Skeletal muscle satellite cell (primary cell): ENCODE results near the gene TPCN2.

Experiments
- H3K27me3 ChIP-seq: 2 replicates; pipeline ENCODE4 v1.7.0; 2013; ENCODE audit warnings: low read length; ENCODE audit not compliant: control insufficient read depth, insufficient read depth
- H3K36me3 ChIP-seq: 2 replicates; pipeline ENCODE4 v1.7.0; 2013; ENCODE audit warnings: mild to moderate bottlenecking, control low read depth, low read length; ENCODE audit not compliant: insufficient read depth
- H3K4me1 ChIP-seq: 2 replicates; pipeline ENCODE4 v1.7.0; 2013; ENCODE audit warnings: low read length; ENCODE audit not compliant: control insufficient read depth, insufficient read depth
- H3K4me2 ChIP-seq: 2 replicates; pipeline ENCODE4 v1.7.0; 2013; ENCODE audit warnings: mild to moderate bottlenecking, low read length
- H3K4me3 ChIP-seq: 2 replicates; pipeline ENCODE4 v1.7.0; 2013; ENCODE audit warnings: low read length
- H3K9ac ChIP-seq: 2 replicates; pipeline ENCODE4 v1.7.0; 2013; ENCODE audit warnings: mild to moderate bottlenecking, low read depth, low read length, moderate library complexity
- H3K9me3 ChIP-seq: replicated peaks from 2 replicates; pipeline ENCODE4 v1.7.0; 2013; ENCODE audit warnings: mild to moderate bottlenecking, control low read depth, low read length

The TPCN2 gene

DNA sequence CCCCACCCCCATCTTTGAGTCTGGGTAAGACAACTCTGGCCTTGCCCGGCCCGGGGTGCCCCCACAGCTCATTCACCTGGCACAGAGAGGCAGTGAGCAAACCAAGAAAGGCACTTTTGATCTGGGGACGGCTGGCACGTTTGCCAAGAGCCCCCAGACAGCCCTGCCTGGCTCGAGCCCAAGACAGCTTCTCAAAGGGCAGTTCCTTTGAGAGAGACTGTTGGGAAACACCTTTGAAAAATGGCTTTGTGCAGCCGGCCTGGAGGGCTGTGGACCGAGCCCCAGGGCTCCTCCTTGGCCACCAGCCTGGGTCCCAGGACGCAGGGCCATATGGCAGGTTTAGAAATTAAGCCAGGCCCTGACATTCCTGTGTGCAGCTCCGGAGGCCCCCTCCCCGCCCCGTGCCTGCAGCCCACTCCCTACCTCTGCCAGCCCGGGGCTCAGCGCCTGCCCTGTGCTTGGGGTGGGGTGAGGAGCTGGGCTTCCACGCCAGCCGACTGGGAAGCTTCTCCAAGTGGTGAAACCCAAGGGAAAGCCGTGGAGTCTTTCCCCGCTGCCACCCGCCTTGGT lies 56.8 kb downstream of the TPCN2 start:
- Histone ChIP-seq H3K36me3 (no peaks in the 10 kb centered on the region), H3K4me1 (no peaks in the 10 kb centered on the region), H3K9ac (no peak overlapping the region), H3K4me3 (no peak overlapping the region), H3K4me2 (no peak overlapping the region), H3K9me3 (no peaks in the 10 kb centered on the region), H3K27me3 (no peaks in the 10 kb centered on the region)

DNA sequence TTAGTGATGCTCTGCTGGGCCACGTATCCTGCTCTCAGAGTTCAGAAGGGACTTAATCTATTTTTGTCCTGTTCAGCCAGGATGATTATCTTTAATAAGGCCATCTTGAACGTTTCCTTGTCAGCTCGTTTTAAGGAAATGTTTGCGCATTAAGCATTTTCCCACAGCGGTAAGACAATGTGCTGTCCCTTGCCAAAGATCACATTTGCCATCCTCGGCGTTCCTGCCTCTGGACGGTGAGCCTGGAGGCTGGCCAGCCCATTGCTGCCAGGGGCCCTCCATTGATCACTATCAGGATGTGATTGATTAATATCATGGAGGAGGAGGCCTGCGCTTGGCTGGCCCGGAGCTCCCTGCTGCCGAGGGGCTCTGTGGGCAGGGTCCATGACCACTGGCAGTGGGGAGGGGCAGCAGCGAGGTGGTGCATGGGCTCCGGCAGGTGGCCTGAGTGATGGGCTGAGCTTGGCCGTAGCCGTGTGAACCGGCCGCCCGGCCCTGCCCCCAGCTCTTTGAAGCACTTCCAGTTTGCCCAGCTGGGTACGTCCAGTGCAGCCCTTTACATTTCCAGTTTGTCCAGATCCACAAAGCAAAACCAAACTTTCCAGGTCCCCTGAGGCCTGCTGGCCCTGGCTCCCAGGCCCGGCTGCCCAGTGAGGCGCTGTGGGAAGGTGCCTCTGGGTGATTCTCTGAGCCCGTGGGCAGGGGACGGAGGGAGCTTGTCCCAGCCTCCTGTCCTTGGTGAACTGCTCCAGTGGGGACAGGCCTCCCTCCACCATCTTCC lies 57.5 kb downstream of the TPCN2 start:
- Histone ChIP-seq H3K4me3 (no peak overlapping the region), H3K4me2 (no peak overlapping the region), H3K4me1 (no peaks in the 10 kb centered on the region), H3K9ac (no peak overlapping the region), H3K9me3 (no peaks in the 10 kb centered on the region), H3K36me3 (no peaks in the 10 kb centered on the region), H3K27me3 (no peaks in the 10 kb centered on the region)

DNA sequence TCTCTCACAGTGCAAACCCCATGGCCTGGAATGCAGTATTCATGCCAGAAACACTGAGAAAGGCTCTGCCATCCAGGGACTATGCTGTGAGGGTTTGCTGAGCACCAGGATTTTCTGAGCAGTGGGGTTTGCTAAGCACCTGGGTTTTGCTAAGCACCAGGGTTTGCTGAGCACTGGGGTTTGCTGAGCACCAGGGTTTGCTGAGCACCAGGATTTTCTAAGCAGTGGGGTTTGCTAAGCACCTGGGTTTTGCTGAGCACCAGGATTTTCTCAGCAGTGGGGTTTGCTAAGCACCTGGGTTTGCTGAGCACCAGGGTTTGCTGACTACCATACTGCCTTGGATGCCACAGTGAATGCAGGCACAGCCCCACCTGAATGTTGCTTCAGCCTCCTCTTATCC lies 58.7 kb downstream of the TPCN2 start:
- Histone ChIP-seq H3K9ac (no peak overlapping the region), H3K4me1 (no peaks in the 10 kb centered on the region), H3K36me3 (no peaks in the 10 kb centered on the region), H3K4me2 (no peak overlapping the region), H3K9me3 (no peaks in the 10 kb centered on the region), H3K4me3 (no peak overlapping the region), H3K27me3 (no peaks in the 10 kb centered on the region)

DNA sequence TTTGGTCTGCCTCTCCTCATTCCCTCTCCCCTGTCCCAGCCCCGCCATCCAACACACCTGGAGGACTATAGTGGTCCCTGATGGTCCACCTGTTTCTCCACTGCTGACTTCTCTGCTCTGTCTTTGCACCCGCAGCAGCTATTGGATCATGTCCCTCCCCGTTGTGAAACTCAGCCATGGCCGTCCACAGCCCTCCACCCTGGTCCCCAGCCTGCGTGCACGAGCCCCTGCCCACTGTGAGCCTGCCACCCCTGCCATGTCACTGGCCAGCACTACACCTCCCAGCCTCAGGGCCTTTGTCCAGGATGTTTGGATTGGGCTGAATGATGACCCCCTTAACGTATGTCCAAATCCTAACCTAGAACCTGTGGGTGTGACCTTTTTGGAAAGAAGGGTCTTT lies 59.3 kb downstream of the TPCN2 start:
- Histone ChIP-seq H3K9ac (no peak overlapping the region), H3K4me2 (no peak overlapping the region), H3K36me3 (no peaks in the 10 kb centered on the region), H3K9me3 (no peaks in the 10 kb centered on the region), H3K27me3 (no peaks in the 10 kb centered on the region), H3K4me1 (no peaks in the 10 kb centered on the region), H3K4me3 (no peak overlapping the region)

DNA sequence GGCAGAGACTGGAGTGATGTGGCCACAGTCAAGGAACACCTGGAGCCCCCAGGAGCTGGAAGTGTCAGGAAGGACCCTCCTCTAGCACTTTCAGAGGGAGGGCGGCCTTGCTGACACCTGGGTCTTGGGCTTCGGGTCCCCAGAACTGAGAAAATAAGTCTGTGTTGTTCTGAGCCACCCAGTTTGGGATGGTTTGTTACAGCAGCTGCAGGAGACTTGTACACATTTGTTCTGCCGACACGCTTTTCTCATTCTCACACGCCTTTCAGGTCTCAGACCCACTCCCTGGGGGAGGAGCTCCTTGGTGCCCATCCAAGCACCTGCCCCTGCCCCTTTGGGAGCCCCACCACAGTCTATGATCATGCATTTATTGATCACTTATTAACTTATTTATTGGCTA lies 59.8 kb downstream of the TPCN2 start:
- H3K4me2 ChIP-seq = no peak overlapping the region
- no peaks in the 10 kb centered on the region for H3K36me3 ChIP-seq
- no peak overlapping the region for H3K4me3 ChIP-seq
- no peaks in the 10 kb centered on the region for H3K9me3 ChIP-seq
- no peaks in the 10 kb centered on the region for H3K27me3 ChIP-seq
- no peaks in the 10 kb centered on the region for H3K4me1 ChIP-seq
- H3K9ac ChIP-seq = no peak overlapping the region

DNA sequence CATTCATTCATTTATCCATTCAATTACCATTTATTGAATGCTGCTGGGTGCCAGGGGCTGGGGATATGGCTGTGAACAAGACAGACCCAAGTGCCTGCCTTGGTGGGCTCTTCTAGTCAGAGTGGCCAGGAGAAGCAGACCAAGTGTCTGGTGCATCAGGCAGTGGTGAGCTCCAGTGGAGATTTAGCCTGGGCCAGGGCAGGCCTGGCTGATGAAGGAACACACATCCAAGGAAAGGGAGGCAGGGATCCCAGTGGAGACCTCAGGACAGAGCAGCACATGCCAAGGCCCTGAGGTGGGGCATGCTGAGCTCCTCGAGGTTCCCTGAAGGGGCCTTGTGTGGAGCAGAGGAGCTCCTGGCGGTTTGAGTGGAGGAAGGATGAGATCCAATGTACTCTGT lies 60.4 kb downstream of the TPCN2 start:
- H3K4me3 ChIP-seq = no peak overlapping the region
- no peaks in the 10 kb centered on the region for H3K36me3 ChIP-seq
- no peak overlapping the region for H3K9ac ChIP-seq
- no peaks in the 10 kb centered on the region for H3K27me3 ChIP-seq
- no peaks in the 10 kb centered on the region for H3K4me1 ChIP-seq
- no peaks in the 10 kb centered on the region for H3K9me3 ChIP-seq
- no peak overlapping the region for H3K4me2 ChIP-seq

DNA sequence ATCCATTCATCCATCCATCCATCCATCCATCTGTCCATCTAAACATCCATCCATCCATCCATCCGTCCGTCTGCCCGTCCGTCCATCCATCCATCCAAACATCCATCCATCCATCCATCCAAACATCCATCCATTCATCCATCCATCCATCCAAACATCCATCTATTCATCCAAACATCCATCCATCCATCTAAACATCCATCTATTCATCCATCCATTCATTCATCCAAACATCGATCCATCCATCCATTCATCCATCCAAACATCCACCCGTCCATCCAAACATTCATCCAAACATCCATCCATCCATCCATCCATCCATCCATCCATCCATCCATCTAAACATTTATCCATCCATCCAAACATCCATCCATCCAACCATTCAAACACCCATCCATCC lies 61.7 kb downstream of the TPCN2 start:
- H3K9me3 ChIP-seq = no peaks in the 10 kb centered on the region
- H3K4me3 ChIP-seq = no peak overlapping the region
- H3K9ac ChIP-seq = no peak overlapping the region
- H3K4me2 ChIP-seq = no peak overlapping the region
- H3K27me3 ChIP-seq = no peaks in the 10 kb centered on the region
- H3K4me1 ChIP-seq = peaks cover under 1% of the 10 kb centered on the region
- H3K36me3 ChIP-seq = no peaks in the 10 kb centered on the region

DNA sequence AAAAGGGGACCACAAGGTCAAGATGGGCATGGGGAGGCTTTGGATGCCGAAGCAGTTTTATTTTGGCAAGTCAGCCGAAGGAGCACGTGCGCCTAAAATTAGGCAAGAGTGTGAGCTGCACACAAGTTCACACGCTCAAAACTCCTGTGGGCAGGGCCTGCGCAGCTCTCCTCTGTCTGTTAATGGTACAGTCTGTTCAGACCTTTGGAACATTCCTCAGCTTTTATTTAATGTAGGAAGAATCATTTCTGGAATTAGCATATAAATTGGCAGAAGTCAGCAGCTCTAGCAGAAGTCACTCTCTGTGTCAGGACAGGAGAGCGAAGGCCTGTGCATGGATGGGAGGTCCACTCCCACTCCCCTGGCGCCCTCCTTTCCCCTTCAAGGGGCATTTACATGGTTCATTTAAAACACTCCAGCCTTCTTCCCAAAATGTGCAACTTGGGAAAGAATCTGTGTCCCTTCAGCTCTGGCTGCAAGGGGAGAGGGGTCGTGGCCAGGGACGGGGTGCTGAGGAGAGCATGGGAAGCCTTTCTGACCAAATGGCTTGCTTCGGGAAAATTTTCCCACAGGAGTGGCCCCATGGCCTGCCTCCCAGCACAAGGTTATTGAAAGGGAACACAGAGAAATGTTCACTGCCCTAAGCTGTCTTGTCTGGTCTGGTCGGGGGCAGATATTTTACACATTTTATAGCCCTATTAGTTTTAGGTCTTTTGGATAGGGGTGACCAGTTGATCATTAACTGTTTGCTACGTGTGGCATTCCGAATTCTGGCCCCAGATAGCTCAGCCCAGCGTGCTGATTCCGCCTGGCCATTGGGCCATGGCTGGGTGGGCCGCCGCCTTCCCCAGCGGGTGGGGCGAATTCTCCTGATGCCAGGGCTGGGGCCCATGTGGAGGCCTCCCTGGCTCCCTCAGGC lies 63.2 kb downstream of the TPCN2 start:
- H3K9ac ChIP-seq = no peak overlapping the region
- no peaks in the 10 kb centered on the region for H3K9me3 ChIP-seq
- H3K36me3 ChIP-seq = no peaks in the 10 kb centered on the region
- H3K4me2 ChIP-seq = no peak overlapping the region
- H3K4me1 ChIP-seq = peaks cover 9% of the 10 kb centered on the region
- no peak overlapping the region for H3K4me3 ChIP-seq
- peaks cover 4% of the 10 kb centered on the region for H3K27me3 ChIP-seq

DNA sequence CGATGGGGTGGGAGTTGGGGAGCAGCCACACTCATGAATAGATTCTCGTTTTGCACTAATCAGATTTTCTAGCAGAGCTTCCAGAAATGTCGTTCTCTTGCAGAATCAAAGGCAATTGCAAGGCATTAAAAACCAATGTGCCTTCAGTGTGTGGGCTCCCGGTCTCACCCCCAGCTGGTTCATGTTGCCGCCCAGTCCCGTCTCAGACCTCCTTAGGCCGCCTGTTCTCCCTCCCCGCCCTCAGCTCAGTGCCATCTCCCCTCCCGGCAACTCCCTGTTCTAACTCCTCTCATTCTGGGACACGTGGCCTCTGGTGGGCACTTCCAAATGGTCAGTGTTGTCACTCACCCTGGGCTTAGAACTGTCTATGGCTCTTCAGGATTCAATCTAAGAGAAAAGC lies 64.5 kb downstream of the TPCN2 start:
- Histone ChIP-seq H3K36me3 (no peaks in the 10 kb centered on the region), H3K27me3 (peaks cover 4% of the 10 kb centered on the region), H3K4me1 (peaks cover 9% of the 10 kb centered on the region), H3K9ac (no peak overlapping the region), H3K4me3 (no peak overlapping the region), H3K9me3 (no peaks in the 10 kb centered on the region), H3K4me2 (no peak overlapping the region)

DNA sequence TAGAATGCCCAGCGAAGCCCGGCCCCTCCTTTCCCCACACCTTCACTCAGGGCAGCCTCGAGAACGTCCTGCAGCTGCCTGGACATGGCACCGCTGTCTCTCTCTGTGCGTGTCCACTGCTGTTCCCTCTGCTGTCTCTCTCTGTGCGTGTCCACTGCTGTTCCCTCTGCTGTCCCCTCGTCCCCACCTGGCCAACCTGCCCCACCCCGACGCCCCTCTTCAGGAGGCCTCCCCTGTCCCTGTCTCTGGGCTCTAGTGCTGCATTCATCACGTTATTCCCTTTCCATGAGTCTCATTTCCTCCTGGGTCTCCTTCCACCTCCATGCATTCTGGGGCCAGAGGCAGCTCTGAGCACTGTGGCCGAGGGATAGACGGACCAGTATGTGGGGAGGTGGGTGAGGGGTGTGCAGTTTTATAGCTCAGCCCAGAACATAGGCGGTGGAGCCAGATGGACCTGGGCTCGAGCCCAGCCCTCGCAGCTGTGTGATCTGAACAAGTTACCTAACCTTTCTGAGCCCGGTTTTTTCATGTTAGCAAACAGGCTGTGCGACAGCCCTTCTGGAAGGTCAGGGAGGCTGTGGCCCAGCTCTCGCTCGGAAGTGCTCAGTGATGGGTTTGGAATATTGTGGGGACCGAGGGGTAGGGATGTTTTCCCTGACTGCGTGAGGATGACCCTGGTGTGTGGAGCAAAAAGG lies 65.1 kb downstream of the TPCN2 start:
- peaks cover 9% of the 10 kb centered on the region for H3K4me1 ChIP-seq
- H3K27me3 ChIP-seq = peaks cover 4% of the 10 kb centered on the region
- H3K4me2 ChIP-seq = no peak overlapping the region
- no peaks in the 10 kb centered on the region for H3K9me3 ChIP-seq
- no peak overlapping the region for H3K4me3 ChIP-seq
- no peak overlapping the region for H3K9ac ChIP-seq
- H3K36me3 ChIP-seq = no peaks in the 10 kb centered on the region

DNA sequence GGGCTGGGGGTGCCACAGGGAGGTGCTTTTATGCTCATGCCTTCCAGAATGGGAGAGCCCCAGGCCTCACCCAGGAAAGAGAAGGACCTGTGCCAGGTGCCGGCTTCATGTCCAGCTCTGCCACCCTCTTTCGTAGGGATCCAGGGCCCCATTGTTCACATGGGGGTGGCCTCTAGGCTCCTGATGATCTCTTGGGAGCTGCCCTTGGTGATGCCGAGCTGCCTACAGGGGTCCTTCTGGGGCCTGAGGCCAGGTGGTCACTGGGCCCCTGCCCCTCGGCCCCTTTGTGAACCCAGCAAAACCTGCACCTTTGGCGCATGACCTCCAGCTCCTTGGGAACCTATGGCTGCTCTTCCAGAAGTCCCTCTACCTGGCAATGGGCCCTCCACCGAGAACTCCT lies 65.6 kb downstream of the TPCN2 start:
- Histone ChIP-seq H3K36me3 (no peaks in the 10 kb centered on the region), H3K9ac (no peak overlapping the region), H3K4me3 (no peak overlapping the region), H3K4me2 (no peak overlapping the region), H3K27me3 (peaks cover 4% of the 10 kb centered on the region), H3K9me3 (peaks cover 6% of the 10 kb centered on the region), H3K4me1 (peaks cover 9% of the 10 kb centered on the region)
